ENCODE measurements around the gene TSN.

Gene TSN

GRCh38 chr2:121783180-121783579 lies 27.7 kb downstream of the TSN start:
- H3K4me3 ChIP-seq (ENCODE audit: low read depth in 1 of 2, low read length in 2 of 2) = no peak overlapping the region
- no peaks in the 10 kb centered on the region for H3K36me3 ChIP-seq (ENCODE audit: insufficient read depth, low read length)
- no peaks in the 10 kb centered on the region for H3K9me3 ChIP-seq (ENCODE audit: low read length)
- H3K27ac ChIP-seq (ENCODE audit: low read depth, low read length) = no peak overlapping the region
- no peak overlapping the region for H3K9ac ChIP-seq (ENCODE audit: low read length)
- H3K4me1 ChIP-seq (ENCODE audit: insufficient read depth, low read length) = no peaks in the 10 kb centered on the region
- no peaks in the 10 kb centered on the region for H3K27me3 ChIP-seq (ENCODE audit: control insufficient read depth in 1 of 2, insufficient read depth in 2 of 2, low read length in 2 of 2)

GRCh38 chr2:121788685-121789084 lies 33.2 kb downstream of the TSN start:
- Histone ChIP-seq H3K9ac (ENCODE audit: low read length) (no peak overlapping the region), H3K36me3 (ENCODE audit: insufficient read depth, low read length) (no peaks in the 10 kb centered on the region), H3K4me1 (ENCODE audit: insufficient read depth, low read length) (no peaks in the 10 kb centered on the region), H3K4me3 (ENCODE audit: low read depth in 1 of 2, low read length in 2 of 2) (no peak overlapping the region), H3K9me3 (ENCODE audit: low read length) (no peaks in the 10 kb centered on the region), H3K27me3 (ENCODE audit: control insufficient read depth in 1 of 2, insufficient read depth in 2 of 2, low read length in 2 of 2) (no peaks in the 10 kb centered on the region), H3K27ac (ENCODE audit: low read depth, low read length) (no peak overlapping the region)

GRCh38 chr2:121790276-121790956 lies 35.0 kb downstream of the TSN start:
- H3K9ac ChIP-seq (ENCODE audit: low read length) = no peak overlapping the region
- H3K4me1 ChIP-seq (ENCODE audit: insufficient read depth, low read length) = no peaks in the 10 kb centered on the region
- H3K9me3 ChIP-seq (ENCODE audit: low read length) = no peaks in the 10 kb centered on the region
- no peak overlapping the region for H3K27ac ChIP-seq (ENCODE audit: low read depth, low read length)
- no peaks in the 10 kb centered on the region for H3K36me3 ChIP-seq (ENCODE audit: insufficient read depth, low read length)
- H3K27me3 ChIP-seq (ENCODE audit: control insufficient read depth in 1 of 2, insufficient read depth in 2 of 2, low read length in 2 of 2) = no peaks in the 10 kb centered on the region
- H3K4me3 ChIP-seq (ENCODE audit: low read depth in 1 of 2, low read length in 2 of 2) = no peak overlapping the region

- H3K9ac ChIP-seq (ENCODE audit: low read length) = no peak overlapping the region
- no peak overlapping the region for H3K27ac ChIP-seq (ENCODE audit: low read depth, low read length)
- no peaks in the 10 kb centered on the region for H3K36me3 ChIP-seq (ENCODE audit: insufficient read depth, low read length)
Measured at GRCh38 chr2:121791290-121791689, 35.8 kb downstream of the TSN start.

GRCh38 chr2:121791801-121792221 lies 36.4 kb downstream of the TSN start:
- H3K4me1 ChIP-seq (ENCODE audit: insufficient read depth, low read length) = no peaks in the 10 kb centered on the region
- no peaks in the 10 kb centered on the region for H3K36me3 ChIP-seq (ENCODE audit: insufficient read depth, low read length)
- no peak overlapping the region for H3K27ac ChIP-seq (ENCODE audit: low read depth, low read length)
- no peak overlapping the region for H3K9ac ChIP-seq (ENCODE audit: low read length)
- H3K9me3 ChIP-seq (ENCODE audit: low read length) = no peaks in the 10 kb centered on the region
- H3K4me3 ChIP-seq (ENCODE audit: low read depth in 1 of 2, low read length in 2 of 2) = no peak overlapping the region
- H3K27me3 ChIP-seq (ENCODE audit: control insufficient read depth in 1 of 2, insufficient read depth in 2 of 2, low read length in 2 of 2) = no peaks in the 10 kb centered on the region

More at GRCh38 chr2:121791290-121791689, 35.8 kb downstream of the TSN start:
- H3K4me3 ChIP-seq (ENCODE audit: low read depth in 1 of 2, low read length in 2 of 2) = no peak overlapping the region
- H3K4me1 ChIP-seq (ENCODE audit: insufficient read depth, low read length) = no peaks in the 10 kb centered on the region
- no peaks in the 10 kb centered on the region for H3K27me3 ChIP-seq (ENCODE audit: control insufficient read depth in 1 of 2, insufficient read depth in 2 of 2, low read length in 2 of 2)
- H3K9me3 ChIP-seq (ENCODE audit: low read length) = no peaks in the 10 kb centered on the region

- Histone ChIP-seq H3K4me1 (ENCODE audit: insufficient read depth, low read length) (no peaks in the 10 kb centered on the region), H3K9ac (ENCODE audit: low read length) (no peak overlapping the region), H3K27me3 (ENCODE audit: control insufficient read depth in 1 of 2, insufficient read depth in 2 of 2, low read length in 2 of 2) (no peaks in the 10 kb centered on the region), H3K36me3 (ENCODE audit: insufficient read depth, low read length) (no peaks in the 10 kb centered on the region), H3K27ac (ENCODE audit: low read depth, low read length) (no peak overlapping the region), H3K9me3 (ENCODE audit: low read length) (no peaks in the 10 kb centered on the region), H3K4me3 (ENCODE audit: low read depth in 1 of 2, low read length in 2 of 2) (no peak overlapping the region)
Measured at GRCh38 chr2:121793816-121794215, 38.4 kb downstream of the TSN start.

GRCh38 chr2:121794233-121794632 lies 38.8 kb downstream of the TSN start:
- Histone ChIP-seq H3K4me1 (ENCODE audit: insufficient read depth, low read length) (no peaks in the 10 kb centered on the region), H3K27me3 (ENCODE audit: control insufficient read depth in 1 of 2, insufficient read depth in 2 of 2, low read length in 2 of 2) (no peaks in the 10 kb centered on the region), H3K27ac (ENCODE audit: low read depth, low read length) (no peak overlapping the region), H3K4me3 (ENCODE audit: low read depth in 1 of 2, low read length in 2 of 2) (no peak overlapping the region), H3K9me3 (ENCODE audit: low read length) (no peaks in the 10 kb centered on the region), H3K9ac (ENCODE audit: low read length) (no peak overlapping the region), H3K36me3 (ENCODE audit: insufficient read depth, low read length) (no peaks in the 10 kb centered on the region)

- no peak overlapping the region for H3K27ac ChIP-seq (ENCODE audit: low read depth, low read length)
- no peak overlapping the region for H3K9ac ChIP-seq (ENCODE audit: low read length)
- no peaks in the 10 kb centered on the region for H3K9me3 ChIP-seq (ENCODE audit: low read length)
- H3K4me1 ChIP-seq (ENCODE audit: insufficient read depth, low read length) = no peaks in the 10 kb centered on the region
- H3K27me3 ChIP-seq (ENCODE audit: control insufficient read depth in 1 of 2, insufficient read depth in 2 of 2, low read length in 2 of 2) = no peaks in the 10 kb centered on the region
- no peaks in the 10 kb centered on the region for H3K36me3 ChIP-seq (ENCODE audit: insufficient read depth, low read length)
- no peak overlapping the region for H3K4me3 ChIP-seq (ENCODE audit: low read depth in 1 of 2, low read length in 2 of 2)
Measured at GRCh38 chr2:121796239-121796638, 40.8 kb downstream of the TSN start.

GRCh38 chr2:121798617-121799016 lies 43.2 kb downstream of the TSN start:
- H3K9ac ChIP-seq (ENCODE audit: low read length) = no peak overlapping the region
- no peak overlapping the region for H3K4me3 ChIP-seq (ENCODE audit: low read depth in 1 of 2, low read length in 2 of 2)
- H3K4me1 ChIP-seq (ENCODE audit: insufficient read depth, low read length) = no peaks in the 10 kb centered on the region
- H3K36me3 ChIP-seq (ENCODE audit: insufficient read depth, low read length) = no peaks in the 10 kb centered on the region
- H3K27me3 ChIP-seq (ENCODE audit: control insufficient read depth in 1 of 2, insufficient read depth in 2 of 2, low read length in 2 of 2) = no peaks in the 10 kb centered on the region
- no peaks in the 10 kb centered on the region for H3K9me3 ChIP-seq (ENCODE audit: low read length)
- no peak overlapping the region for H3K27ac ChIP-seq (ENCODE audit: low read depth, low read length)

GRCh38 chr2:121801916-121802315 lies 46.5 kb downstream of the TSN start:
- Histone ChIP-seq H3K4me1 (ENCODE audit: insufficient read depth, low read length) (no peaks in the 10 kb centered on the region), H3K27ac (ENCODE audit: low read depth, low read length) (no peak overlapping the region), H3K9ac (ENCODE audit: low read length) (no peak overlapping the region), H3K9me3 (ENCODE audit: low read length) (no peaks in the 10 kb centered on the region), H3K36me3 (ENCODE audit: insufficient read depth, low read length) (no peaks in the 10 kb centered on the region), H3K27me3 (ENCODE audit: control insufficient read depth in 1 of 2, insufficient read depth in 2 of 2, low read length in 2 of 2) (no peaks in the 10 kb centered on the region), H3K4me3 (ENCODE audit: low read depth in 1 of 2, low read length in 2 of 2) (no peak overlapping the region)

GRCh38 chr2:121803503-121803902 lies 48.1 kb downstream of the TSN start:
- H3K36me3 ChIP-seq (ENCODE audit: insufficient read depth, low read length) = no peaks in the 10 kb centered on the region
- no peak overlapping the region for H3K9ac ChIP-seq (ENCODE audit: low read length)
- no peak overlapping the region for H3K27ac ChIP-seq (ENCODE audit: low read depth, low read length)
- no peaks in the 10 kb centered on the region for H3K9me3 ChIP-seq (ENCODE audit: low read length)
- H3K27me3 ChIP-seq (ENCODE audit: control insufficient read depth in 1 of 2, insufficient read depth in 2 of 2, low read length in 2 of 2) = no peaks in the 10 kb centered on the region
- no peaks in the 10 kb centered on the region for H3K4me1 ChIP-seq (ENCODE audit: insufficient read depth, low read length)
- H3K4me3 ChIP-seq (ENCODE audit: low read depth in 1 of 2, low read length in 2 of 2) = no peak overlapping the region

GRCh38 chr2:121804340-121804739 lies 48.9 kb downstream of the TSN start:
- no peak overlapping the region for H3K9ac ChIP-seq (ENCODE audit: low read length)
- H3K4me3 ChIP-seq (ENCODE audit: low read depth in 1 of 2, low read length in 2 of 2) = no peak overlapping the region
- no peaks in the 10 kb centered on the region for H3K9me3 ChIP-seq (ENCODE audit: low read length)
- H3K36me3 ChIP-seq (ENCODE audit: insufficient read depth, low read length) = no peaks in the 10 kb centered on the region
- no peak overlapping the region for H3K27ac ChIP-seq (ENCODE audit: low read depth, low read length)
- no peaks in the 10 kb centered on the region for H3K4me1 ChIP-seq (ENCODE audit: insufficient read depth, low read length)
- H3K27me3 ChIP-seq (ENCODE audit: control insufficient read depth in 1 of 2, insufficient read depth in 2 of 2, low read length in 2 of 2) = no peaks in the 10 kb centered on the region

All from muscle layer of colon (tissue), 2 donors.